Smooth muscle cell of bladder (primary cell): ENCODE results near the gene ME3. TPM values are rescaled to one million over a fixed set of nuclear protein-coding genes. Genes with fewer than 3 reads are reported as not detected.

Experiments used
- total RNA-seq: library from RNA; depleted of rRNA; stranded (reverse); fragments of >200 nt; gene quantifications from 2 replicates; pipeline ENCODE4 v1.2.3, GENCODE V29; 2014

ME3 gene
- total RNA-seq: 24.6 and 30.2 TPM in 2 replicates

GRCh38 chr11:86672007-86672621 lies at the start of gene ME3:
ME3 (minus strand) TSS chr11:86672616.

Other genes with a start within 250 kb of the ME3 start
- 150 and 252 TPM in 2 replicates for gene PRSS23, start 127.9 kb upstream of the ME3 start, total RNA-seq